ENCODE data around the gene DLGAP4. TPM values are rescaled to one million over a fixed set of nuclear protein-coding genes. Genes with fewer than 3 reads are reported as not detected.
"Not testable (repeated sequence)": the region's sequence is repeated elsewhere in the genome, so short reads cannot be mapped to it uniquely, and the experiment has no call there.

The DLGAP4 gene
- total and polyA plus RNA-seq, 2 of the 8 experiments (the other 6 are each of a cell fraction or from before 2014, with no cell fraction given): 41.2 to 57.2 TPM

DNA sequence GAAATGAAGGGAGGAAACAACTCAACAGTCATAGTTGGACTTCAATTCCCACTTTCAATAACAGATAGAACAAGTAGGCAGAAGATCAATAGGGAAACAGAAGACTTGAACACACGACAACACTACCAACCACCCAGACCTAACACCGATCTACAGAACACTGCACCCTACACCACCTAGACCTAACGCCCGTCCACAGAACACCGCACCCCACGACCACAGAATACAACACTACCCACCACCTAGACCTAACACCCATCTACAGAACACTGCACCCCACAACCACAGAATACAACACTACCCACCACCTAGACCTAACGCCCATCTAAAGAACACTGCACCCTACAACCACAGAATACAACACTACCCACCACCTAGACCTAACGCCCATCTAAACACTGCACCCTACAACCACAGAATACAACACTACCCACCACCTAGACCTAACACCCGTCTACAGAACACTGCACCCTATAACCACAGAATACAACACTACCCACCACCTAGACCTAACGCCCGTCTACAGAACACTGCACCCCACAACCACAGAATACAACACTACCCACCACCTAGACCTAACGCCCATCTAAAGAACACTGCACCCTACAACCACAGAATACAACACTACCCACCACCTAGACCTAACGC is 258.1 kb downstream of the DLGAP4 start:
- H4K20me1 ChIP-seq (replicated peaks in 1 of 2; ENCODE audit: control insufficient read depth in 1 of 2, insufficient read depth in 2 of 2, low read length in 2 of 2); H3K9me3 ChIP-seq (ENCODE audit: insufficient read depth in 2 of 2, low read depth in 1 of 2, low read length in 1 of 2); H2AFZ ChIP-seq (ENCODE audit: low read length); FAIRE-seq; H3K4me2 ChIP-seq (ENCODE audit: insufficient read depth in 1 of 2, low read depth in 2 of 2, low read length in 2 of 2); H3K14ac ChIP-seq (ENCODE audit: insufficient read length); H3K79me1 ChIP-seq (ENCODE audit: low read depth, low read length); H3K4me3 ChIP-seq (ENCODE audit: extremely low read depth in 1 of 4, insufficient read depth in 2 of 4, low read depth in 3 of 4, low read length in 4 of 4); H4K5ac ChIP-seq (ENCODE audit: insufficient read length, low read depth, low read length); H3K9ac ChIP-seq (replicated peaks in 1 of 4; ENCODE audit: extremely low read depth in 1 of 4, low read depth in 3 of 4, low read length in 3 of 4); H3K23me2 ChIP-seq (ENCODE audit: low read depth, low read length); H2BK12ac ChIP-seq (ENCODE audit: low read depth, low read length); H3K27ac ChIP-seq (ENCODE audit: low read depth, low read length); H3K36me3 ChIP-seq (ENCODE audit: control insufficient read depth in 2 of 4, insufficient read depth in 4 of 4, low read length in 3 of 4); H3K4ac ChIP-seq (replicated peaks; ENCODE audit: insufficient read length, low read depth, low read length); H3K23ac ChIP-seq (ENCODE audit: insufficient read length); H2BK5ac ChIP-seq (ENCODE audit: low read depth, low read length); H2BK20ac ChIP-seq (ENCODE audit: low read length); H4K8ac ChIP-seq (ENCODE audit: extremely low read depth, insufficient read depth, low read length); POLR2A ChIA-PET (ENCODE audit: partially characterized antibody); H3K27me3 ChIP-seq (replicated peaks in 1 of 4; ENCODE audit: control insufficient read depth in 3 of 4, extremely low read depth in 1 of 4, insufficient read depth in 3 of 4, low read length in 3 of 4); H3K4me1 ChIP-seq (replicated peaks in 1 of 4; ENCODE audit: control insufficient read depth in 3 of 4, insufficient read depth in 4 of 4, low read length in 3 of 4); DNase-seq (ENCODE audit: low read depth in 1 of 2, low spot score in 2 of 2); H2BK15ac ChIP-seq (ENCODE audit: low read length); H3K18ac ChIP-seq (ENCODE audit: extremely low read depth, low read length): not testable (repeated sequence)
- H3K79me2 ChIP-seq (ENCODE audit: control insufficient read depth in 1 of 2, insufficient read depth in 2 of 2, low read length in 2 of 2): peaks cover 6 to 14% of the 10 kb centered on the region in 2 experiments; a peak in 1 of 4 replicates
- H3K56ac ChIP-seq (replicated peaks; ENCODE audit: insufficient read length, low read depth, low read length): peak overlapping the region; percentile 98
- WGBS, 2 experiments (ENCODE audit: extremely low coverage in 1 of 2, insufficient coverage in 1 of 2, insufficient read length in 1 of 2, insufficient replicate concordance in 2 of 2, low coverage in 1 of 2, low lambda C conversion rate in 2 of 2, missing lambda C conversion rate in 1 of 2): 88% methylated on average over 13 of the region's 13 CpGs; no CpG with 5 or more reads in 1 of the 2 experiments
- H4K91ac ChIP-seq (replicated peaks; ENCODE audit: insufficient read length, low read length): peak overlapping the region; percentile 74
- H2BK120ac ChIP-seq (replicated peaks; ENCODE audit: low read depth, low read length): peak overlapping the region; percentile 54
- CTCF ChIA-PET (ENCODE audit: partially characterized antibody): interaction anchor here (1.1 to 18.0 kb wide), 2 partner anchors 25 to 41 kb away, joined by 4 to 202 read pairs; partner anchors contain the start of gene RAB5IF
- H2AK5ac ChIP-seq (ENCODE audit: low read depth, low read length): peak overlapping the region; percentile 39; the same call in 1 of the 2 replicates

All from H1 (cell line).